KMS-11 (cell line): Measurements from ENCODE around the gene GPN2.

Experiments
- H2AFZ ChIP-seq: fragments of 200-600 bp; sonication (generic); 2 replicates; pipeline ENCODE4 v1.6.1; 2016; ENCODE audit warnings: antibody characterized with exemption, mixed run types, low read depth
- H3K27ac ChIP-seq: fragments of 200-600 bp; sonication (generic); 2 replicates; pipeline ENCODE4 v1.6.1; 2016; ENCODE audit warnings: mild to moderate bottlenecking, mixed run types
- H3K27me3 ChIP-seq: fragments of 200-600 bp; sonication (generic); 2 replicates; pipeline ENCODE4 v1.6.1; 2017; ENCODE audit warnings: mild to moderate bottlenecking, low read depth, mixed run types, moderate library complexity; ENCODE audit not compliant: insufficient read depth
- H3K36me3 ChIP-seq: fragments of 200-600 bp; sonication (generic); 2 replicates; pipeline ENCODE4 v1.6.1; 2017; ENCODE audit warnings: mild to moderate bottlenecking, mixed run types; ENCODE audit not compliant: insufficient read depth
- H3K4me1 ChIP-seq: fragments of 200-600 bp; sonication (generic); 2 replicates; pipeline ENCODE4 v1.6.1; 2016; ENCODE audit warnings: mild to moderate bottlenecking, low read depth, mixed run types; ENCODE audit not compliant: poor library complexity, severe bottlenecking
- H3K4me2 ChIP-seq: fragments of 200-600 bp; sonication (generic); 2 replicates; pipeline ENCODE4 v1.7.0; 2016; ENCODE audit warnings: mild to moderate bottlenecking, mixed run types
- H3K4me3 ChIP-seq: fragments of 200-600 bp; sonication (generic); IDR thresholded peaks from 2 replicates; pipeline ENCODE4 v1.6.1; 2017; ENCODE audit warnings: low read depth, low read length, mixed read lengths; ENCODE audit not compliant: insufficient read depth
- H3K79me2 ChIP-seq: fragments of 200-600 bp; sonication (generic); 2 replicates; pipeline ENCODE4 v1.6.1; 2016; ENCODE audit warnings: low read depth, mixed run types; ENCODE audit not compliant: insufficient read depth
- H3K9ac ChIP-seq: fragments of 200-600 bp; sonication (generic); 2 replicates; pipeline ENCODE4 v1.6.1; 2016; ENCODE audit warnings: mild to moderate bottlenecking, mixed run types
- H4K20me1 ChIP-seq: fragments of 200-600 bp; sonication (generic); 2 replicates; pipeline ENCODE4 v1.6.1; 2016; ENCODE audit warnings: mild to moderate bottlenecking, mixed run types; ENCODE audit not compliant: insufficient read depth
- TF ChIP-seq, protein P1 (sequence below): fragments of 200-600 bp; sonication (generic); conservative IDR thresholded peaks from 2 replicates; pipeline ENCODE4 v1.6.1; 2017; ENCODE audit warnings: low read depth, mild to moderate bottlenecking, antibody characterized with exemption, low read length, moderate library complexity, mixed read lengths

The GPN2 gene

GRCh38 chr1:26889551-26890466, at the start of gene GPN2:
TSS of gene GPN2 (minus strand) at chr1:26890283. CDS start at chr1:26890096, 187 bp downstream.
- Histone ChIP-seq H3K4me2 (peak within 1 kb of the TSS; percentile 94), H2AFZ (peak within 1 kb of the TSS; percentile 58), H3K27me3 (no peaks in the 10 kb centered on the region), H3K36me3 (no peaks in the 10 kb centered on the region; the same call in 1 of the 2 replicates), H3K4me1 (peaks cover 14% of the 10 kb centered on the region), H3K4me3 (peak within 1 kb of the TSS; percentile 89), H3K27ac (peak within 1 kb of the TSS; percentile 30; the same call in 1 of the 2 replicates), H3K9ac (peak within 1 kb of the TSS; percentile 51), H4K20me1 (no peaks in the 10 kb centered on the region), H3K79me2 (peaks cover 11% of the 10 kb centered on the region; the same call in 1 of the 2 replicates)
- TF ChIP-seq, protein P1, sequence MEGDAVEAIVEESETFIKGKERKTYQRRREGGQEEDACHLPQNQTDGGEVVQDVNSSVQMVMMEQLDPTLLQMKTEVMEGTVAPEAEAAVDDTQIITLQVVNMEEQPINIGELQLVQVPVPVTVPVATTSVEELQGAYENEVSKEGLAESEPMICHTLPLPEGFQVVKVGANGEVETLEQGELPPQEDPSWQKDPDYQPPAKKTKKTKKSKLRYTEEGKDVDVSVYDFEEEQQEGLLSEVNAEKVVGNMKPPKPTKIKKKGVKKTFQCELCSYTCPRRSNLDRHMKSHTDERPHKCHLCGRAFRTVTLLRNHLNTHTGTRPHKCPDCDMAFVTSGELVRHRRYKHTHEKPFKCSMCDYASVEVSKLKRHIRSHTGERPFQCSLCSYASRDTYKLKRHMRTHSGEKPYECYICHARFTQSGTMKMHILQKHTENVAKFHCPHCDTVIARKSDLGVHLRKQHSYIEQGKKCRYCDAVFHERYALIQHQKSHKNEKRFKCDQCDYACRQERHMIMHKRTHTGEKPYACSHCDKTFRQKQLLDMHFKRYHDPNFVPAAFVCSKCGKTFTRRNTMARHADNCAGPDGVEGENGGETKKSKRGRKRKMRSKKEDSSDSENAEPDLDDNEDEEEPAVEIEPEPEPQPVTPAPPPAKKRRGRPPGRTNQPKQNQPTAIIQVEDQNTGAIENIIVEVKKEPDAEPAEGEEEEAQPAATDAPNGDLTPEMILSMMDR, result no peak

- Histone ChIP-seq H3K9ac (no peak overlapping the region), H3K36me3 (no peaks in the 10 kb centered on the region; the same call in 1 of the 2 replicates), H3K4me3 (no peak overlapping the region), H3K27me3 (no peaks in the 10 kb centered on the region), H2AFZ (no peak overlapping the region), H3K79me2 (no peaks in the 10 kb centered on the region; the same call in 1 of the 2 replicates), H3K4me1 (no peaks in the 10 kb centered on the region), H3K27ac (no peak overlapping the region), H3K4me2 (no peak overlapping the region), H4K20me1 (no peaks in the 10 kb centered on the region)
- TF ChIP-seq, protein P1, result no peak
Measured at GRCh38 chr1:26938659-26939025, 48.6 kb upstream of the GPN2 start.

DNA sequence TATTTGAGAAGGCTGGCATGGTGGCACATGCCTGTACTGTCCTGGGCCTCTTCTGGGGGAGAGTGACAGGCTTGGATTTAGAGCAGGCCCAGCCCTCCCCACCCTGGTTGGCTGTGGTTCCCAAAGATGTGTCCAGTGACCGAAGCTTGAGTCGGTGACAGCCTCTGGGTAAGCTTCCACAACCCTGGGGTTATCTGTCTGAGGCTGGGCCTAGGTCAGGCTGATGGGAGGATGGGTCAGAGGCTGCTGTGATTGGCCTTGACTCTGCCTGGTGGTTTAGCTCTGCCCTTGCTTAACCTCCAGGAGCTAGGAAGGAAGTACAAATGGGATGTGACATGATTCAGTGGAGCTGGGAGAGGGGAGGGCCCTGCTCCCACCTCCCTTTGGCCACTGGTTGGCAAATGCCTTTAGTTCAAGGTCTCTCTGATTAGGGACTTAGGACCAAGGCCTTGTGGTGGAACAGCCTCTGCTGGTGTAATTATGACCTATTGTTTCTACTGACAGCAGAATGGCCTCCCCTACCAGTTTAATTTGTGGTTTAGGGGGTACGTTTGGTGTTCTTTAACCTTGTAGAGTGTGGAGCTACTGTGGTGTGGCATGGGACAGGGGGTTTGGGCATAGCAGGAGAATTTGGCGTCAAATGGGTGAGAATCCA, 48.0 kb upstream of the GPN2 start:
- H3K36me3 ChIP-seq, result no peaks in the 10 kb centered on the region; the same call in 1 of the 2 replicates
- no peaks in the 10 kb centered on the region; the same call in 1 of the 2 replicates for H3K79me2 ChIP-seq
- no peak overlapping the region for H3K27ac ChIP-seq
- no peak overlapping the region for H3K4me2 ChIP-seq
- H4K20me1 ChIP-seq, result no peaks in the 10 kb centered on the region
- H3K9ac ChIP-seq, result no peak overlapping the region
- H3K4me1 ChIP-seq, result no peaks in the 10 kb centered on the region
- TF ChIP-seq, protein P1, result no peak
- H2AFZ ChIP-seq, result no peak overlapping the region
- no peaks in the 10 kb centered on the region for H3K27me3 ChIP-seq
- no peak overlapping the region for H3K4me3 ChIP-seq

- H3K79me2 ChIP-seq, result peaks cover 5% of the 10 kb centered on the region; the same call in 1 of the 2 replicates
- H3K4me2 ChIP-seq, result no peak overlapping the region
- no peak overlapping the region for H2AFZ ChIP-seq
Measured at GRCh38 chr1:26936823-26937222, 46.7 kb upstream of the GPN2 start.

More at GRCh38 chr1:26936823-26937222, 46.7 kb upstream of the GPN2 start:
- Histone ChIP-seq H3K4me1 (no peaks in the 10 kb centered on the region), H4K20me1 (no peaks in the 10 kb centered on the region), H3K4me3 (no peak overlapping the region), H3K36me3 (no peaks in the 10 kb centered on the region; the same call in 1 of the 2 replicates), H3K9ac (no peak overlapping the region), H3K27ac (no peak overlapping the region), H3K27me3 (no peaks in the 10 kb centered on the region)
- TF ChIP-seq, protein P1, result no peak
